H1 (cell line): ENCODE measurements around the gene RASSF5. TPM values are rescaled to one million over a fixed set of nuclear protein-coding genes. Genes with fewer than 3 reads are reported as not detected.

Experiments
- CTCF ChIA-PET: fragments of 300-600 bp; sonication (Branson Sonifier 250); formaldehyde crosslinking; loops from one replicate; lab custom pipeline; 2021; ENCODE audit not compliant: partially characterized antibody; lab: Charles Lee
- POLR2A ChIA-PET: fragments of 300-600 bp; sonication (Branson Sonifier 250); formaldehyde crosslinking; loops from one replicate; lab custom pipeline; 2021; ENCODE audit warnings: inconsistent platforms; ENCODE audit not compliant: partially characterized antibody; lab: Charles Lee
- DNase-seq, 2 experiments: peaks; one replicate each; pipeline versions ENCODE4 v3.0.0 to v3.0.0-alpha.2; 2010 to 2022; ENCODE audit warnings: low spot score in 2 of 2, low read depth in 1 of 2, mixed read lengths in 1 of 2
- FAIRE-seq: peaks from 2 replicates; lab custom pipeline; 2011; peaks lifted over from hg19 to GRCh38; lab: Jason Lieb, UNC
- H2AFZ ChIP-seq: 2 replicates; pipeline ENCODE4 v1.8.1; 2012; ENCODE audit warnings: low read length, inconsistent platforms
- H2AK5ac ChIP-seq: 2 replicates; pipeline ENCODE4 v1.6.1; 2013; ENCODE audit warnings: low read depth, low read length
- H2BK120ac ChIP-seq: replicated peaks from 2 replicates; pipeline ENCODE3; 2013; ENCODE audit warnings: low read depth, low read length, inconsistent platforms
- H2BK12ac ChIP-seq: 2 replicates; pipeline ENCODE4 v1.6.1; 2013; ENCODE audit warnings: low read depth, low read length
- H2BK15ac ChIP-seq: 2 replicates; pipeline ENCODE4 v1.6.1; 2013; ENCODE audit warnings: low read length
- H2BK20ac ChIP-seq: 2 replicates; pipeline ENCODE4 v1.6.1; 2013; ENCODE audit warnings: low read length
- H2BK5ac ChIP-seq: 2 replicates; pipeline ENCODE4 v1.6.1; 2013; ENCODE audit warnings: low read depth, low read length
- H3K14ac ChIP-seq: 2 replicates; pipeline ENCODE4 v1.6.1; 2013; ENCODE audit warnings: inconsistent platforms; ENCODE audit not compliant: insufficient read length
- H3K18ac ChIP-seq: 2 replicates; pipeline ENCODE4 v1.6.1; 2013; ENCODE audit warnings: low read length; ENCODE audit errors: extremely low read depth
- H3K23ac ChIP-seq: 2 replicates; pipeline ENCODE4 v1.6.1; 2013; ENCODE audit warnings: inconsistent platforms; ENCODE audit not compliant: insufficient read length
- H3K23me2 ChIP-seq: 2 replicates; pipeline ENCODE4 v1.6.1; 2013; ENCODE audit warnings: low read depth, low read length
- H3K27ac ChIP-seq: 2 replicates; pipeline ENCODE4 v1.6.1; 2011; ENCODE audit warnings: low read depth, low read length, inconsistent platforms
- H3K27me3 ChIP-seq, 4 experiments: replicated peaks in 1 of 4; 1 replicate in 1 of 4; 2 replicates in 3 of 4; pipeline versions ENCODE4 v1.6.1 to v1.8.1; 2011 to 2013; ENCODE audit warnings: low read length in 3 of 4, mild to moderate bottlenecking in 3 of 4, inconsistent platforms in 2 of 4, mixed read lengths in 2 of 4, moderate library complexity in 1 of 4; ENCODE audit not compliant: control insufficient read depth in 3 of 4, insufficient read depth in 3 of 4; ENCODE audit errors: extremely low read depth in 1 of 4
- H3K36me3 ChIP-seq, 4 experiments: 2 replicates each; pipeline versions ENCODE4 v1.6.1 to v1.8.1; 2011 to 2013; ENCODE audit warnings: mild to moderate bottlenecking in 4 of 4, low read length in 3 of 4, moderate library complexity in 2 of 4, control low read depth in 1 of 4, inconsistent platforms in 1 of 4; ENCODE audit not compliant: insufficient read depth in 4 of 4, control insufficient read depth in 2 of 4
- H3K4ac ChIP-seq: replicated peaks from 2 replicates; pipeline ENCODE3; 2013; ENCODE audit warnings: low read length, low read depth, mixed read lengths, inconsistent platforms; ENCODE audit not compliant: insufficient read length
- H3K4me1 ChIP-seq, 4 experiments: replicated peaks in 1 of 4; 1 replicate in 1 of 4; 2 replicates in 3 of 4; pipeline versions ENCODE4 v1.6.1 to v1.8.1; 2011 to 2013; ENCODE audit warnings: low read length in 3 of 4, inconsistent platforms in 2 of 4, mixed read lengths in 1 of 4; ENCODE audit not compliant: insufficient read depth in 4 of 4, control insufficient read depth in 3 of 4
- H3K4me2 ChIP-seq, 2 experiments: 2 replicates each; pipeline versions ENCODE4 v1.6.1 to v1.8.1; 2011 to 2013; ENCODE audit warnings: low read depth in 2 of 2, low read length in 2 of 2, control low read depth in 1 of 2, inconsistent platforms in 1 of 2, mild to moderate bottlenecking in 1 of 2; ENCODE audit not compliant: insufficient read depth in 1 of 2
- H3K4me3 ChIP-seq, 4 experiments: fragments of 200-600, 300-600 bp in 1 of 4; sonication (generic), shearing (Covaris generic), sonication (Bioruptor Twin) in 1 of 4; 2 replicates each; pipeline versions ENCODE4 v1.5.1 to v1.8.1; 2011 to 2016; ENCODE audit warnings: low read length in 4 of 4, low read depth in 3 of 4, control low read depth in 2 of 4, inconsistent platforms in 2 of 4, mild to moderate bottlenecking in 2 of 4, mixed read lengths in 1 of 4, moderate library complexity in 1 of 4; ENCODE audit not compliant: insufficient read depth in 2 of 4; ENCODE audit errors: extremely low read depth in 1 of 4
- H3K56ac ChIP-seq: replicated peaks from 2 replicates; pipeline ENCODE3; 2013; ENCODE audit warnings: low read depth, mild to moderate bottlenecking, mixed read lengths, low read length, inconsistent platforms; ENCODE audit not compliant: insufficient read length
- H3K79me1 ChIP-seq: 2 replicates; pipeline ENCODE4 v1.6.1; 2013; ENCODE audit warnings: low read depth, low read length, control low read depth
- H3K79me2 ChIP-seq, 2 experiments: 2 replicates each; pipeline versions ENCODE4 v1.6.1 to v1.8.1; 2012 to 2013; ENCODE audit warnings: low read length in 2 of 2, mild to moderate bottlenecking in 2 of 2, inconsistent platforms in 1 of 2; ENCODE audit not compliant: insufficient read depth in 2 of 2, control insufficient read depth in 1 of 2
- H3K9ac ChIP-seq, 4 experiments: replicated peaks in 1 of 4; 1 replicate in 1 of 4; 2 replicates in 3 of 4; pipeline versions ENCODE4 v1.6.1 to v1.8.1; 2011 to 2013; ENCODE audit warnings: low read depth in 3 of 4, low read length in 3 of 4, control low read depth in 2 of 4, mild to moderate bottlenecking in 2 of 4, moderate library complexity in 2 of 4, inconsistent platforms in 1 of 4; ENCODE audit errors: extremely low read depth in 1 of 4
- H3K9me3 ChIP-seq, 2 experiments: 2 replicates each; pipeline versions ENCODE4 v1.6.1 to v1.8.1; 2012 to 2013; ENCODE audit warnings: mild to moderate bottlenecking in 2 of 2, moderate library complexity in 2 of 2, control low read depth in 1 of 2, inconsistent platforms in 1 of 2, low read depth in 1 of 2, low read length in 1 of 2, mixed read lengths in 1 of 2; ENCODE audit not compliant: insufficient read depth in 2 of 2
- H4K20me1 ChIP-seq, 2 experiments: replicated peaks in 1 of 2; 2 replicates each; pipeline versions ENCODE3 to v1.8.1; 2011 to 2013; ENCODE audit warnings: inconsistent platforms in 2 of 2, low read length in 2 of 2, mild to moderate bottlenecking in 1 of 2; ENCODE audit not compliant: insufficient read depth in 2 of 2, control insufficient read depth in 1 of 2
- H4K5ac ChIP-seq: 2 replicates; pipeline ENCODE4 v1.6.1; 2013; ENCODE audit warnings: low read length, low read depth, mixed read lengths, inconsistent platforms; ENCODE audit not compliant: insufficient read length
- H4K8ac ChIP-seq: 2 replicates; pipeline ENCODE4 v1.8.0; 2013; ENCODE audit warnings: mild to moderate bottlenecking, moderate library complexity, low read length, inconsistent platforms; ENCODE audit not compliant: insufficient read depth; ENCODE audit errors: extremely low read depth
- H4K91ac ChIP-seq: replicated peaks from 2 replicates; pipeline ENCODE3; 2013; ENCODE audit warnings: low read length, mixed read lengths, inconsistent platforms; ENCODE audit not compliant: insufficient read length
- MAX ChIP-seq: IDR thresholded peaks from 2 replicates; pipeline ENCODE4 v1.6.1; 2012; ENCODE audit warnings: inconsistent platforms
- RFX5 ChIP-seq: IDR thresholded peaks from 2 replicates; pipeline ENCODE4 v1.6.1; 2011; ENCODE audit warnings: low read depth, low read length, improper control_type of control experiment, borderline replicate concordance
- TEAD4 ChIP-seq: IDR thresholded peaks from 2 replicates; pipeline ENCODE4 v1.6.1; 2012; ENCODE audit warnings: low read depth, low read length, inconsistent platforms, mixed read lengths
- WGBS, 2 experiments: shearing (Covaris generic) in 1 of 2; methylation state at CpG; one replicate each; pipeline versions ENCODE4 v1.1.6 to v1.1.7; 2013 to 2015; ENCODE audit warnings: low lambda C conversion rate in 2 of 2, mixed read lengths in 2 of 2, inconsistent platforms in 1 of 2, low coverage in 1 of 2, missing lambda C conversion rate in 1 of 2; ENCODE audit not compliant: insufficient replicate concordance in 2 of 2, insufficient coverage in 1 of 2, insufficient read length in 1 of 2; ENCODE audit errors: extremely low coverage in 1 of 2, missing lambda C conversion rate in 1 of 2; 5-methylcytosine and 5-hydroxymethylcytosine counted together
- polyA plus RNA-seq, 7 experiments: library from polyadenylated mRNA; depleted of rRNA in 3 of 7; stranded (reverse) in 5 of 7; unstranded in 2 of 7; fragments of >200 nt in 5 of 7; fragments of 200-250 nt in 2 of 7; gene quantifications; 1 replicate in 5 of 7; 2 replicates in 1 of 7; 4 replicates in 1 of 7; pipeline versions ENCODE4 v1.2.1 to v1.2.3, GENCODE V29; 2011 to 2013; ENCODE audit warnings: missing spikeins in 2 of 7, mixed read lengths in 2 of 7
- total RNA-seq: library from RNA; stranded (reverse); fragmentation: NEBNext Ultra II Directional; extraction: Animal tissue kit (Norgen Biotek cat#: 25700); gene quantifications from 2 replicates; pipeline ENCODE4 v1.2.1, GENCODE V29; 2021

The RASSF5 gene
- total and polyA plus RNA-seq, 2 of the 8 experiments (the other 6 are each of a cell fraction or from before 2014, with no cell fraction given) = 0.82 to 1.8 TPM

DNA sequence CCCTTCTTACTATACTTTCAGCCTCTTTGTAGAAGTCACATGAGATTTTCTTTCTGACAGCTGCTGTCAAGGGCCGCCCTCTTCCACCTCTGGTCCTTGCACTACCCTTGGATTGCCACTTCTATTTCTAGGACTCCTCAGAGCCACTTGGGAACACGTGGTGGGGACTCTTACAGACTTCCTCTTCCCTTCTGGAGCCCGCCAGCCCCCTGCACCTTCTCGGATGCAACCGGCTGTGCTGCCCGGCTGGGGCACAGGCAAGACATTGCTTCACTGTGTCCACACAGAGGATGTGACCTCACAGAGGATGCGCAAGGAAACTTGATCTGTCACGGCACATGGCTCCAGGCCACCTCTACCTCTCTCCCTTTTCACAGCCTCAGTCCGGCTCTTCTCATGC is 39.4 kb upstream of the RASSF5 start:
- H4K20me1 ChIP-seq = no peaks in the 10 kb centered on the region
- H3K79me2 ChIP-seq = no peaks in the 10 kb centered on the region
- H3K79me1 ChIP-seq = no peaks in the 10 kb centered on the region; the same call in 1 of the 2 replicates
- H3K56ac ChIP-seq = no peak overlapping the region
- ChIA-PET POLR2A (interaction anchor here (1.0 kb wide), 1 partner anchor 13 kb away, joined by 4 read pairs; no protein-coding TSS in a partner anchor), CTCF (interaction anchor here (0.8 to 1.7 kb wide), 6 partner anchors 10 to 433 kb away, joined by 3 to 11 read pairs (median 5); no protein-coding TSS in a partner anchor)
- H2BK5ac ChIP-seq = no peak overlapping the region
- no peak overlapping the region for H2AK5ac ChIP-seq
- no peak for FAIRE-seq
- H2BK20ac ChIP-seq = no peak overlapping the region
- H2BK12ac ChIP-seq = 0 out of 2 replicates have a peak overlapping the region, but pooled peaks have one; percentile 89
- no peak overlapping the region for H4K5ac ChIP-seq
- no peak overlapping the region for H3K23ac ChIP-seq
- H3K9ac ChIP-seq = no peak overlapping the region
- 0 out of 2 replicates have a peak overlapping the region, but pooled peaks have one; percentile 22 for H3K18ac ChIP-seq
- peak overlapping the region; percentile 83 for H2BK15ac ChIP-seq
- no peak overlapping the region for H3K14ac ChIP-seq
- H3K4me1 ChIP-seq = peaks cover 3 to 36% (median 22%) of the 10 kb centered on the region in 4 experiments
- TF ChIP-seq MAX (peak; percentile 27; the same call in 1 of the 2 replicates), TEAD4 (no peak), RFX5 (no peak)
- DNase-seq = no peak
- no peak overlapping the region for H3K4me3 ChIP-seq
- no peak overlapping the region for H4K8ac ChIP-seq
- H3K9me3 ChIP-seq = no peaks in the 10 kb centered on the region
- H2BK120ac ChIP-seq = no peak overlapping the region
- H3K27me3 ChIP-seq = peaks cover 0 to 3% (median 0%) of the 10 kb centered on the region in 4 experiments; a peak in 2 of 7 replicates
- no peak overlapping the region for H2AFZ ChIP-seq
- H4K91ac ChIP-seq = no peak overlapping the region
- H3K4ac ChIP-seq = no peak overlapping the region
- no peaks in the 10 kb centered on the region; a peak in 1 of 8 replicates for H3K36me3 ChIP-seq
- H3K23me2 ChIP-seq = peaks cover 9% of the 10 kb centered on the region; the same call in 1 of the 2 replicates
- WGBS, 2 experiments = 81% methylated on average over 9 of the region's 9 CpGs; no CpG with 5 or more reads in 1 of the 2 experiments
- H3K4me2 ChIP-seq = no peak overlapping the region
- H3K27ac ChIP-seq = no peak overlapping the region
